ENCODE results near the gene CYB5D1.
A peak's percentile ranks its signal among the peaks of the same experiment; 100 is the strongest.

The CYB5D1 gene

GRCh38 chr17:7844292-7845154 lies 13.3 kb upstream of the CYB5D1 start:
- peak; percentile 79 to 81 for DNase-seq (ENCODE audit: low read depth in 2 of 2)

- no peak for DNase-seq (ENCODE audit: low read depth in 2 of 2)
These were observed 12.3 kb upstream of the CYB5D1 start for GRCh38 chr17:7845359-7846062.

- DNase-seq (ENCODE audit: low read depth in 2 of 2), result no peak
These were observed 11.6 kb upstream of the CYB5D1 start for GRCh38 chr17:7846063-7846735.

GRCh38 chr17:7846765-7847661 lies 10.8 kb upstream of the CYB5D1 start:
- DNase-seq (ENCODE audit: low read depth in 2 of 2), result no peak

GRCh38 chr17:7848131-7848579 lies 9.6 kb upstream of the CYB5D1 start:
- DNase-seq (ENCODE audit: low read depth in 2 of 2), result no peak

GRCh38 chr17:7848739-7849129 lies 9.1 kb upstream of the CYB5D1 start:
- no peak for DNase-seq (ENCODE audit: low read depth in 2 of 2)

- DNase-seq (ENCODE audit: low read depth in 2 of 2), result no peak
These were observed 8.6 kb upstream of the CYB5D1 start for GRCh38 chr17:7849130-7849750.

- DNase-seq (ENCODE audit: low read depth in 2 of 2), result no peak
These were observed 7.9 kb upstream of the CYB5D1 start for GRCh38 chr17:7849751-7850504.

GRCh38 chr17:7850701-7851437 lies 6.9 kb upstream of the CYB5D1 start:
- no peak for DNase-seq (ENCODE audit: low read depth in 2 of 2)

- DNase-seq (ENCODE audit: low read depth in 2 of 2), result peak; percentile 79 to 88
These were observed 6.2 kb upstream of the CYB5D1 start for GRCh38 chr17:7851438-7852261.

GRCh38 chr17:7852262-7852670 lies 5.5 kb upstream of the CYB5D1 start:
- DNase-seq (ENCODE audit: low read depth in 2 of 2), result no peak

- no peak for DNase-seq (ENCODE audit: low read depth in 2 of 2)
These were observed 4.7 kb upstream of the CYB5D1 start for GRCh38 chr17:7852919-7853690.

- no peak for DNase-seq (ENCODE audit: low read depth in 2 of 2)
These were observed 4.1 kb upstream of the CYB5D1 start for GRCh38 chr17:7853691-7854038.

GRCh38 chr17:7854078-7854777 lies 3.6 kb upstream of the CYB5D1 start:
- DNase-seq (ENCODE audit: low read depth in 2 of 2), result no peak

GRCh38 chr17:7854851-7855659 lies 2.7 kb upstream of the CYB5D1 start, which contains the start of gene TMEM88:
TSS of gene TMEM88 (plus strand) at chr17:7855066. CDS start at chr17:7855075, 9 bp downstream.
- no peak for DNase-seq (ENCODE audit: low read depth in 2 of 2)

GRCh38 chr17:7855660-7856010 lies 2.2 kb upstream of the CYB5D1 start:
- no peak for DNase-seq (ENCODE audit: low read depth in 2 of 2)
